KG1 (cell line): ENCODE measurements around the gene ITGAX.

Source experiments
- DNase-seq: peaks from one replicate; lab custom pipeline; 2025; lab: John Stamatoyannopoulos, UW

Gene ITGAX

GRCh38 chr16:31348579-31348978, 6.4 kb upstream of the ITGAX start:
- DNase-seq: no peak

GRCh38 chr16:31350275-31351005, 4.5 kb upstream of the ITGAX start:
- no peak for DNase-seq

GRCh38 chr16:31351246-31351941, 3.6 kb upstream of the ITGAX start:
- DNase-seq: no peak

- no peak for DNase-seq
Observed at GRCh38 chr16:31351942-31352325, 3.0 kb upstream of the ITGAX start.

- DNase-seq: no peak
Observed at GRCh38 chr16:31352376-31353115, 2.4 kb upstream of the ITGAX start.

GRCh38 chr16:31355431-31356100, 590 bp downstream of the ITGAX start:
- DNase-seq: no peak

GRCh38 chr16:31356566-31357323, 1.8 kb downstream of the ITGAX start:
- DNase-seq: no peak

- no peak for DNase-seq
Observed at GRCh38 chr16:31357324-31358109, 2.5 kb downstream of the ITGAX start.

GRCh38 chr16:31360251-31360650, 5.3 kb downstream of the ITGAX start:
- DNase-seq: no peak

- DNase-seq: no peak
Observed at GRCh38 chr16:31361201-31362110, 6.5 kb downstream of the ITGAX start.

- DNase-seq: no peak
Observed at GRCh38 chr16:31362476-31363405, 7.8 kb downstream of the ITGAX start.

GRCh38 chr16:31363721-31364120, 8.7 kb downstream of the ITGAX start:
- no peak for DNase-seq

- DNase-seq: no peak
Observed at GRCh38 chr16:31364421-31364820, 9.4 kb downstream of the ITGAX start.

- no peak for DNase-seq
Observed at GRCh38 chr16:31365131-31365865, 10.3 kb downstream of the ITGAX start.

- DNase-seq: no peak
Observed at GRCh38 chr16:31367853-31368252, 12.9 kb downstream of the ITGAX start.

- DNase-seq: no peak
Observed at GRCh38 chr16:31371008-31371407, 16.0 kb downstream of the ITGAX start.

- no peak for DNase-seq
Observed at GRCh38 chr16:31371619-31372484, 16.9 kb downstream of the ITGAX start.
